IMR-90 (cell line): ENCODE data around the gene CRCP.

Experiments
- POLR2A ChIP-seq: IDR thresholded peaks from 2 replicates; pipeline ENCODE4 v1.6.1; 2012; ENCODE audit warnings: mild to moderate bottlenecking, low read depth, low read length
- TF ChIP-seq, protein P1 (sequence below): conservative IDR thresholded peaks from 2 replicates; pipeline ENCODE4 v1.5.1; 2012; ENCODE audit warnings: mild to moderate bottlenecking, low read depth, low read length, improper control_type of control experiment

DNA sequence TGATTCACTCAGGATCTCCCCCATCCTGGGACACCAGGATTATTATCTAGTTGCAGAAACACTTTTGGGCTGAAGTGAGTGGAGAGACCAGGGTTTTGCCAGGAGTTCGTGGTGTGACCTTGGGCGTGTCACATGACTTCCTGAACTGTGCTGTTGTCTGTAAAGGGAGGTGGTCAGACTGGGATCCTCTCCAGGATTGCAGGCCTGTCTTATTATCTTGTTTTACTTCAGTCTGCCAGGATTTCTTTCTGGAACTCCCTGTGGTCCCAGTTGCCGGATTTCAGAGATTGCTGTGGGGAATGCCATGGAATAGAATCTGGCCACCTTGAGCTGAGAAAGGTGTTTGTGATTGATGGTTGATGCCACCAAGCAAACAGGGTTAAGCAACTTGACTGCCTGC is 35.8 kb downstream of the CRCP start:
- TF ChIP-seq, protein P1, sequence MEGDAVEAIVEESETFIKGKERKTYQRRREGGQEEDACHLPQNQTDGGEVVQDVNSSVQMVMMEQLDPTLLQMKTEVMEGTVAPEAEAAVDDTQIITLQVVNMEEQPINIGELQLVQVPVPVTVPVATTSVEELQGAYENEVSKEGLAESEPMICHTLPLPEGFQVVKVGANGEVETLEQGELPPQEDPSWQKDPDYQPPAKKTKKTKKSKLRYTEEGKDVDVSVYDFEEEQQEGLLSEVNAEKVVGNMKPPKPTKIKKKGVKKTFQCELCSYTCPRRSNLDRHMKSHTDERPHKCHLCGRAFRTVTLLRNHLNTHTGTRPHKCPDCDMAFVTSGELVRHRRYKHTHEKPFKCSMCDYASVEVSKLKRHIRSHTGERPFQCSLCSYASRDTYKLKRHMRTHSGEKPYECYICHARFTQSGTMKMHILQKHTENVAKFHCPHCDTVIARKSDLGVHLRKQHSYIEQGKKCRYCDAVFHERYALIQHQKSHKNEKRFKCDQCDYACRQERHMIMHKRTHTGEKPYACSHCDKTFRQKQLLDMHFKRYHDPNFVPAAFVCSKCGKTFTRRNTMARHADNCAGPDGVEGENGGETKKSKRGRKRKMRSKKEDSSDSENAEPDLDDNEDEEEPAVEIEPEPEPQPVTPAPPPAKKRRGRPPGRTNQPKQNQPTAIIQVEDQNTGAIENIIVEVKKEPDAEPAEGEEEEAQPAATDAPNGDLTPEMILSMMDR = no peak
- no peak for TF ChIP-seq POLR2A
